Measurements from ENCODE around the gene KIF3A.

GRCh38 chr5:132742158-132742557 is 4.8 kb upstream of the KIF3A start:
- TF ChIP-seq CTCF (conservative IDR thresholded peaks at IDR 0.05; ENCODE audit: low read length) = no peak
- no peak for TF ChIP-seq EZH2phosphoT487 (IDR thresholded peaks at IDR 0.05; ENCODE audit: borderline replicate concordance)
